Esophagus mucosa (tissue), 1 donor: Measurements from ENCODE around the gene KRTAP4-16. TPM values are rescaled to one million over a fixed set of nuclear protein-coding genes. Genes with fewer than 3 reads are reported as not detected.
A peak's percentile ranks its signal among the peaks of the same experiment; 100 is the strongest.
"Not testable (repeated sequence)": the region's sequence is repeated elsewhere in the genome, so short reads cannot be mapped to it uniquely, and the experiment has no call there.

Experiments
- ATAC-seq: fragments of 200-7000 bp; cut with Tn5 transposase; one replicate; pipeline ENCODE4 v1.9.1; 2020
- total RNA-seq: library from RNA; stranded (reverse); gene quantifications from one replicate; pipeline ENCODE4 v1.2.4, GENCODE V29; 2023
- donor health status: DM: yes; HTN: yes; CAD: no.

KRTAP4-16 gene
- not detected for total RNA-seq

DNA sequence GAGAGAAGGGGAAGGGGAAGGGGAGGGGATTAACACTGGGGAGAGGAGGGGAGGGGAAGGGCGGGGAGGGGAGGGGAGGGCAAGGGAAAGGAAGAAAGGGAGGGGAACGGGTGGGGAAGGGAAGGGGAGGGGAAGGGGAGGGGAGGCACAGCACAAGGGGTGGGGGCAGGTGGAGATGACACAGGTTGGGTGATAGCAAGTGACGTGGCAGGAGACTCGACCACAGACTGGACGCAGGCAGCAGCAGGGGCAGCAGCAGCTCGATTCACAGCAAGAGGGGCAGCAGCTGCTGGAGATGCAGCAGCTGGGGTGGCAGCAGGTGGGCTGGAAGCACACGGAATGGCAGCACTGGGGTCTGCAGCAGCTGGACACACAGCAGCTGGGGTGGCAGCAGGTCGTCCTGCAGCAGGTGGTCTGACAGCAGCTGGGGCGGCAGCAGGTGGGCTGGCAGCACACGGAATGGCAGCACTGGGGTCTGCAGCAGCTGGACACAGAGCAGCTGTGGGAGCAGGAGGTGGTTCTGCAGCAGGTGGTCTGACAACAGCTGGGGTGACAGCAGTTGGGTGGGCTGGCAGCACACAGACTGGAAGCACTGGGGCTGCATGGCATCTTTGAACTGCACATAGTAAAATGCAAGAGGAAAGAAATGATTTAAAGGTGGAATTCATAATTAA, at the start of gene KRTAP4-16:
Gene KRTAP4-16, minus strand, starts transcription at position 624 of the 674 bp plus-strand sequence. Its CDS starts 0 bp downstream, at position 624.
- no peak for ATAC-seq

- no peak for ATAC-seq
Observed at GRCh38 chr17:41151525-41151924, 49.5 kb upstream of the KRTAP4-16 start.

DNA sequence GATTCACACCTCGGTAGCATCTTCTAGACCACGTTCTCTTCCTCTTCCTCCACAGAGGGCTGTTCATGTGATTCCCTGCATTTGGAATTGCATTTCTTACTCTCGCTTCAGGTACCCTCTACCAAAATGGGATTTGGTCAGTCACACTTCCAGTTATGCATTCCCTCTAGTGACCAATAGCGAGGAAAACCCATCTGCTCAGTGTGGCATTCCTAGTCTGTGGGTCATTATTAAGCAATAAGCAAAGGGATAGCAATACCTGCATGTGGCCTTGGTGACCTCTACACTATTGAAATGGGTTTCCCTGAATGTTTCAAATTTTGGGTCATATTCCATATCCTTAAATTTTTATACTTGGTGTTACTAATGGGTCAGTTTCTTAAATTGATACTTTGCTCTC, 48.0 kb upstream of the KRTAP4-16 start:
- no peak for ATAC-seq

GRCh38 chr17:41149652-41149985, 47.6 kb upstream of the KRTAP4-16 start, which contains the start of gene KRTAP4-5:
TSS of gene KRTAP4-5 (minus strand) at chr17:41149825. CDS start at chr17:41149767, 58 bp downstream.
- no peak for ATAC-seq

DNA sequence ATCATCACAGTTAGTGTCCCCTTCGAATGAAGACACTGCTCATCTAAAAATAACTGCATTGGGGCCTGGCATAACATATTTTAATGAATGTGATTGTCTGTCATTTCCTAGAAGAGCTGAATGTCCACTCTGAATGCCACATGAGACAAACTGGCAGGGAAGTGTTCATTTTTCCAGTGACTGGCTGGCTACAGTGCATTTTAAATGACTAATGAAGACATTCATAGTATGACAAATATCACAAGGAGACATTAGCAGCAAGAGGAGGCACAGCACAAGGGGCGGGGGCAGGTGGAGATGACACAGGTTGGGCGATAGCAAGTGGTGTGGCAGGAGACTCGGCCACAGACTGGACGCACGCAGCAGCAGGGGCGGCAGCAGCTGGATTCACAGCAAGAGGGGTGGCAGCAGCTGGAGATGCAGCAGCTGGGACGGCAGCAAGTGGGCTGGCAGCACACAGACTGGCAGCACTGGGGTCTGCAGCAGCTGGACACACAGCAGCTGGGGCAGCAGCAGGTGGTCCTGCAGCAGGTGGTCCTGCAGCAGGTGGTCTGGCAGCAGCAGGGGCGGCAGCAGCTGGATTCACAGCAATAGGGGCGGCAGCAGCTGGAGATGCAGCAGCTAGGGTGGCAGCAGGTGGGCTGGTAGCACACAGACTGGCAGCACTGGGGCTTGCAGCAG, 47.1 kb upstream of the KRTAP4-16 start:
- not testable (repeated sequence) for ATAC-seq

- no peak for ATAC-seq
Observed at GRCh38 chr17:41147531-41148204, 45.7 kb upstream of the KRTAP4-16 start.

DNA sequence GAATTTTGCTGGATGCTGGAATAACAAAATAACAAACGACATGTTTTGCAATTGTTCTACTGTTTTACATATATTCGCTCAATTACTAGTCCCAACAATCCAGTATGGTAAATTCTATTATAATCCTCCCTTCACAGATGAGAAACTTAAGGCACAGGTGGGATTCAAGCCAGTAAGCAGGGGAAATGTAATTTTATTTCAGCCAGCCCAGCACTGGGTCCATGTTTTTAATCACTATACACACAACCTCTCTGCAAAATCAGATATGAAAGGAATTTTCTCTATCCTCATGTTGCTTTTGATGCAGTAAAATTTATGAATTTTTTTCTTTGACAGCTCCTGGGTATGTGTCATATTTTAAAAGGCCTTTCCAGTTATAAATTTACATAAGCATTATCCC, 43.3 kb upstream of the KRTAP4-16 start:
- ATAC-seq: no peak

DNA sequence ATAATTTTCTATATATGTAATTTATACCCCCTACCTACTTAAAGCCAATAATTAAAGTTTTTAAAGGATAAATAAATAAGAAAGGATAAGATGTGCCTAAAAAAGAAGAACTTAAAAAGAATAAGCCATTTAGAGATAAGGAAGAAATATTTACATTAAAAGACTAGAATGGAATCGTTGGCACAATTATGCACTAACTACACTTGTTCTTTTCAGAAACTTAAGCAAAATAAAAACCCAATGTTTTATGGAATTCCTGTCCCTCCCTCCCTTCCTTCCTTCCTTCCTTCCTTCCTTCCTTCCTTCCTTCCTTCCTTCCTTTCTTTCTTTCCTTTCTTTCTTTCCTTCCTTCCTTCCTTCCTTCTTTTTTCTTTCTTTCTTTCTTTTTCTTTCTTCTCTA, 42.8 kb upstream of the KRTAP4-16 start:
- no peak for ATAC-seq

DNA sequence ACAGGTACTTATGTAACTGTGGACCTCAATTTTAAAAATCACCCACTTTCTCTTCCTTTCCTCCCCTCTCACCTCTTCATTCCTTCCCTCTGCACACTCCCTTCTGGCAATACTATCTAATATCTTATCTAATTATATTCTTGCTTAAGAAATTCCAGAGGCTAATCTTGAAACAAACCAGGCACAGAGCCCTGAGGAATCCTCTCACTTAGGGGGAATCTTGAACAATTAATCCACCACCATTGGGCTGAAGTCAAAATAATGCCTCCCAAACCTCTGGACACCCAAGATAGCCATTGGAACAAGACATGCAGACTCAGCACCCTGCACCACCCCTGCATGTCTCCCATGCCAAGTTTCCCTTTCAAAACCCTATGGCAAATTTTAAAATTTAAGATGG, 39.4 kb upstream of the KRTAP4-16 start:
- ATAC-seq: no peak

- peak; percentile 86 for ATAC-seq
Observed at GRCh38 chr17:41140360-41141131, 38.5 kb upstream of the KRTAP4-16 start, which contains the start of gene KRTAP4-6. TSS of gene KRTAP4-6 (minus strand) at chr17:41140544. CDS start at chr17:41140487, 57 bp downstream.

GRCh38 chr17:41139865-41140264, 37.9 kb upstream of the KRTAP4-16 start:
- ATAC-seq: not testable (repeated sequence)

DNA sequence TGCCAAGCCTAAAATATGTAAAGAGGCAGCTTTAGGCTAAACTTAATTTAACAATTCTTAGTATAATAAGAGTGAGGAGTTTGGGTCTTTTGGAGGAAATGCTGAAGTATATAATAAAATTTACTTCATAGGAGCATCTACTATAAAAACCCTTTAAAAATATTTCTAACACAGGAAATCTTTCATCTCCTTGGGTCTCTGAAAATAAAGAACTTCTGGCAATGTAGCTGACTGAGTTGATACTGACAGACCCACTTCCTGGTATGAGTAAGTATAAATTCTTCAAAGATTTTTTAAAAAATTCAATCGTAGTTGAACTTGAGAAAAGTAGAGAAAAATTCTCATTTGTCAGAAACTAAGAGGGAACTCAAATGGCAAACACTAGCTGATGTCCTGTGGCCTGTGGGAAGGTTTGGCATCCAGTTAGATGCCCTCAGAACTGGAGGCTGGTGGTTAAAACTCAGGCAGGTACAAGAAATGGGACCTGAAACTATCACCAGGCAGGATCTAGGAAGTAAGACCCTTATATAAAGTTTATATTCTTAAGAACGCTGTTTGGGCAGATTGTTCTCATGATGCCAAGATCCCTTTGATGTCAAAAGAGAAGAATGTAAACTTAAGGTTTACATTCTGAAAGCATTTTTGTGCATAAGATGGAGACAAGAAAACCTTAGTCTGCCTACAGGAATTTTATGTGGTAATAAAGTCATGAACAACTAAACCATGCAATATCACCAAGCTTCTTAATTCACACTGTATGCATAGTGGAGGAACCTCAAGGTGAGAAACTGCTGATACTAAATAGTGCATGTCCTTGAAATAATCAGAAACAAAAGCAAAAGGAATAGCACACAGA, 32.1 kb upstream of the KRTAP4-16 start:
- ATAC-seq: no peak

GRCh38 chr17:41131979-41132378, 30.0 kb upstream of the KRTAP4-16 start:
- peak; percentile 66 for ATAC-seq

GRCh38 chr17:41127371-41127770, 25.4 kb upstream of the KRTAP4-16 start:
- no peak for ATAC-seq

- ATAC-seq: no peak
Observed at GRCh38 chr17:41126412-41126811, 24.4 kb upstream of the KRTAP4-16 start.

- ATAC-seq: no peak
Observed at GRCh38 chr17:41125064-41125463, 23.1 kb upstream of the KRTAP4-16 start.

- ATAC-seq: not testable (repeated sequence)
Observed at GRCh38 chr17:41123991-41124371, 22.0 kb upstream of the KRTAP4-16 start, which contains the start of gene KRTAP4-12. TSS of gene KRTAP4-12 (minus strand) at chr17:41124182. CDS start at chr17:41124122, 60 bp downstream.

- not testable (repeated sequence) for ATAC-seq
Observed at GRCh38 chr17:41123292-41123990, 21.4 kb upstream of the KRTAP4-16 start.

GRCh38 chr17:41121742-41122141, 19.7 kb upstream of the KRTAP4-16 start:
- no peak for ATAC-seq

- ATAC-seq: not testable (repeated sequence)
Observed at GRCh38 chr17:41119696-41120690, 18.0 kb upstream of the KRTAP4-16 start.
